Testis (tissue), 3 donors: ENCODE measurements around the gene PNPLA8. TPM values are rescaled to one million over a fixed set of nuclear protein-coding genes. Genes with fewer than 3 reads are reported as not detected.
A peak's percentile ranks its signal among the peaks of the same experiment; 100 is the strongest.

ENCODE experiments used
- DNase-seq: peaks from one replicate; pipeline ENCODE4 v3.0.0-alpha.2; 2019
- H3K27ac ChIP-seq, 2 donors: fragments of 200-600 bp; sonication (generic); one replicate each; pipeline ENCODE4 v1.5.1; 2019
- H3K27me3 ChIP-seq: fragments of 200-600 bp; sonication (generic); one replicate; pipeline ENCODE4 v1.5.1; 2019
- H3K36me3 ChIP-seq: fragments of 200-600 bp; sonication (generic); one replicate; pipeline ENCODE4 v1.5.1; 2017; ENCODE audit warnings: low read depth; ENCODE audit errors: missing control alignments
- H3K4me1 ChIP-seq: fragments of 200-600 bp; sonication (generic); one replicate; pipeline ENCODE4 v1.5.1; 2019
- H3K4me3 ChIP-seq, 2 donors: fragments of 200-600 bp; sonication (generic); one replicate each; pipeline ENCODE4 v1.5.1; 2017 to 2019
- H3K9me3 ChIP-seq: fragments of 200-600 bp; sonication (generic); one replicate; pipeline ENCODE4 v1.5.1; 2017
- POLR2A ChIP-seq: fragments of 450-650 bp; IDR thresholded peaks from one replicate; pipeline ENCODE4 v1.6.1; 2017; ENCODE audit warnings: antibody characterized with exemption, mild to moderate bottlenecking, moderate library complexity
- WGBS, 2 donors: methylation state at CpG; one replicate each; pipeline ENCODE4 v1.1.5; 2018; 5-methylcytosine and 5-hydroxymethylcytosine counted together
- intact Hi-C: fragments of 100-400 bp; cut with DNase I; formaldehyde crosslinking; loops from one replicate; pipeline ENCODE4 v1.15.1; 2023; ENCODE audit warnings: low total_unique reads
- polyA plus RNA-seq: library from polyadenylated mRNA; stranded (reverse); fragments of 350-450 nt; fragmentation: Illumina TruSeq; extraction: RNeasy Lipid Tissue Mini Kit (QIAGEN cat#74804); gene quantifications from one replicate; pipeline ENCODE4 v1.2.3, GENCODE V29; 2014; ENCODE audit warnings: low read depth, low replicate concordance; ENCODE audit not compliant: insufficient read depth
- total RNA-seq, 2 donors: library from RNA; depleted of rRNA; stranded (reverse); fragments of >200 nt; gene quantifications; one replicate each; pipeline ENCODE4 v1.2.3, GENCODE V29; 2016
- TF ChIP-seq, protein P1 (sequence below), 3 experiments: fragments of 450-650 bp in 2 of 3; fragments of 200-600 bp in 1 of 3; sonication (generic) in 1 of 3; IDR thresholded peaks; one replicate each; pipeline ENCODE4 v1.5.1; 2016 to 2019; ENCODE audit warnings: antibody characterized with exemption in 3 of 3, mild to moderate bottlenecking in 2 of 3, moderate library complexity in 1 of 3

The PNPLA8 gene
- total and polyA plus RNA-seq, 3 donors from 2014 or later = 14.0 to 30.1 (median 23.5) TPM

DNA sequence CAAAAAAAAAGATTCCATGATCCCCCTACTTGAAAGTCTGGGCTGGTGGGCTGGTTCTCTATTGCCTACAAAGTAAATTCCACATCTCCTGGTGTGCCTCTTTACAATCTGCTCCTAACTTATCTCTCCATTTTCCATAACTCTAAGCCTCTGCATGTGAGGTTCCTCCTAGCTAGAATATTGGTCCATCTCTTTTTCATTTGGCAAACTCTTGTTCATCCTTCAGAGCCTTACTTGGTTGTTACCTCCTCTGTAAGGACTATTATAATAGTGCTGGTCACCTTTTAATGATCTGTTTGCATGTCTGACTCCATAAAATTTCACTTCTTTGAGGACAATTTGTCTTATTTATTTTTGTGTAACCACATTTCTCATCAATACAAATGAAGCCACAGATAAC lies 68.1 kb downstream of the PNPLA8 start:
- Histone ChIP-seq H3K4me1 (peaks cover 4% of the 10 kb centered on the region), H3K9me3 (no peaks in the 10 kb centered on the region), H3K4me3 (no peak overlapping the region), H3K27me3 (no peaks in the 10 kb centered on the region), H3K36me3 (no peaks in the 10 kb centered on the region), H3K27ac (no peak overlapping the region)
- intact Hi-C loops = no loop called here
- no peak for DNase-seq
- TF ChIP-seq, protein P1, sequence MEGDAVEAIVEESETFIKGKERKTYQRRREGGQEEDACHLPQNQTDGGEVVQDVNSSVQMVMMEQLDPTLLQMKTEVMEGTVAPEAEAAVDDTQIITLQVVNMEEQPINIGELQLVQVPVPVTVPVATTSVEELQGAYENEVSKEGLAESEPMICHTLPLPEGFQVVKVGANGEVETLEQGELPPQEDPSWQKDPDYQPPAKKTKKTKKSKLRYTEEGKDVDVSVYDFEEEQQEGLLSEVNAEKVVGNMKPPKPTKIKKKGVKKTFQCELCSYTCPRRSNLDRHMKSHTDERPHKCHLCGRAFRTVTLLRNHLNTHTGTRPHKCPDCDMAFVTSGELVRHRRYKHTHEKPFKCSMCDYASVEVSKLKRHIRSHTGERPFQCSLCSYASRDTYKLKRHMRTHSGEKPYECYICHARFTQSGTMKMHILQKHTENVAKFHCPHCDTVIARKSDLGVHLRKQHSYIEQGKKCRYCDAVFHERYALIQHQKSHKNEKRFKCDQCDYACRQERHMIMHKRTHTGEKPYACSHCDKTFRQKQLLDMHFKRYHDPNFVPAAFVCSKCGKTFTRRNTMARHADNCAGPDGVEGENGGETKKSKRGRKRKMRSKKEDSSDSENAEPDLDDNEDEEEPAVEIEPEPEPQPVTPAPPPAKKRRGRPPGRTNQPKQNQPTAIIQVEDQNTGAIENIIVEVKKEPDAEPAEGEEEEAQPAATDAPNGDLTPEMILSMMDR (IDR thresholded peaks at IDR 0.05) = no peak
- no peak for TF ChIP-seq POLR2A

DNA sequence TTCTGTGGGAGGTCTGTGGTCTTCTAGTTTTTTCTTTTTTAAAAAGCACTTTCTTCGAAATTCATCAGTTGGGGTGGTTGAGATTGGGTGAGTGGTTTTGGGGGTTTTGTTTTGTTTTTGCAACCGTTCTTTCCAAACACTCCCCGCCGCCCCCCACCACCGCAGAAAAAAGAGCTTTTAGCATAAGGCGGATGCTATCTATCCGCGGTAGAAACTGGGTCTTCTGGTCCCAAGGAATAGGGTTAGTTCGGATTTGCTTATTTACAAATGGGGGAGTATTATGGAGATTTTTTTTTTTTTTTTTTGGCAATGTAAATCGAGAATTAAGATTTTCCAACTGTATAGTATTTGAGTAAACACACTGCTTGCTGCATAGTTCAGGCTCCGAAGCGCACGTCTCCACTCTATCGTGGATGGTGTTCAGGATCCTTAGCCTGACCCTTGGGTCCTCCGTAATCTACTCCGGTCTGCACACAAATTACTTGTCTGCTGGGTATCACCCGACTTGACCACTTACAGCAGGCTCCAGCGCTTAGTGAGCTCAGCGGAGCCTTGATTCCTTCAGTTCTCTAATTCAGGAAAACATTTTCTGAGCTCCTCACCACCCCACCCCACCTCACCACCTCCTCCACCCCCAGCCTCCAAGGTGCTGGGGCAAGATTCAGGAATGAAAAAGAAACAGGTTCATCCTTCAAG lies 68.9 kb downstream of the PNPLA8 start:
- H3K27ac ChIP-seq = peak overlapping the region in 1 of 2 donors; percentile 45
- no peaks in the 10 kb centered on the region for H3K9me3 ChIP-seq
- no peaks in the 10 kb centered on the region for H3K27me3 ChIP-seq
- TF ChIP-seq, protein P1 (IDR thresholded peaks at IDR 0.05) = no peak
- no peak for TF ChIP-seq POLR2A
- no peaks in the 10 kb centered on the region for H3K36me3 ChIP-seq
- H3K4me1 ChIP-seq = peaks cover 4% of the 10 kb centered on the region
- peak overlapping the region; percentile 42 to 64 for H3K4me3 ChIP-seq
- intact Hi-C loops = no loop called here
- DNase-seq = no peak
- 9 to 17% methylated on average over 19 of the region's 19 CpGs for WGBS, 2 donors

DNA sequence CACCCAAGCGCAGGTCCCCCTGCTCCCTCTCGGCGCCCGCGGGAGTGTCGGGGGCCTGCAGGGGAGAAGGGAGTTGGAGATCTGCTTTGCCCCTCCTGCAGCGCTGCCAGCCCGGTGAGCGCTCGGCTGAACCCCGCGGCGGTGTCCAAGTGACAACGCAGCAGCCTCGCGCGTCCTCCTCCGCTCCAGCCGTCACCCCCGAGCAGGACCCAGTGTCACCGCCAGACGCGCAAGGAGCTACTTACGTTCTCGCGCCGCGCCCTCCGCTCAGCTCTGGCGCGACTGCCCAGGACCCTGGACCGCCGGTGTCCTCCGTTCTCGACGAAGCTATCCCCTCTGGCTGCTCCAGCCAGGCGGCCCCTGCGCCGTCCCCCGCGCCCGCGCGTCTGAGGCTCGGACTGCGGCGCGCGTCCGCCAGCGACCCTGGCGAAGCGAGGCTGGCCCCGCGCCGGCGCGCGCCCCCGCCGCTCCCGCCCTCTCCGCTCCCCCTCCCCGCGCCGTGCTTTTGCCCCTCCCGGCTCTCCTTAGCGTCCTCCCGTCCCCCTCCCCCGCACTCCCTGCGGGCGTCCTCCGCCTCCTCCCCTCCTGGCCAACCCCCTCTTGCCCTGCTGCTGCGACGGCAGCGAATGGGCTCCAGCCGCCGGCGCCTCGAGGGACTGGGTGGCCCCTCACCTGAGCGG lies 69.8 kb downstream of the PNPLA8 start, which contains the start of gene NRCAM:
TSS of gene NRCAM (minus strand) at position 439 of the 680 bp plus-strand sequence. CDS start 216,372 bp downstream, outside the sequence.
- Histone ChIP-seq H3K4me3 (peak within 1 kb of the TSS; percentile 42 to 64), H3K27ac (peak within 1 kb of the TSS in 1 of 2 donors; percentile 45), H3K27me3 (no peaks in the 10 kb centered on the region), H3K9me3 (no peaks in the 10 kb centered on the region), H3K36me3 (no peaks in the 10 kb centered on the region), H3K4me1 (peaks cover 4% of the 10 kb centered on the region)
- intact Hi-C loops = no loop called here
- WGBS, 2 donors = 0% methylated on average over 19 to 52 of the region's 81 CpGs
- TF ChIP-seq, protein P1 (IDR thresholded peaks at IDR 0.05) = no peak
- no peak for TF ChIP-seq POLR2A
- peak; percentile 70 for DNase-seq

DNA sequence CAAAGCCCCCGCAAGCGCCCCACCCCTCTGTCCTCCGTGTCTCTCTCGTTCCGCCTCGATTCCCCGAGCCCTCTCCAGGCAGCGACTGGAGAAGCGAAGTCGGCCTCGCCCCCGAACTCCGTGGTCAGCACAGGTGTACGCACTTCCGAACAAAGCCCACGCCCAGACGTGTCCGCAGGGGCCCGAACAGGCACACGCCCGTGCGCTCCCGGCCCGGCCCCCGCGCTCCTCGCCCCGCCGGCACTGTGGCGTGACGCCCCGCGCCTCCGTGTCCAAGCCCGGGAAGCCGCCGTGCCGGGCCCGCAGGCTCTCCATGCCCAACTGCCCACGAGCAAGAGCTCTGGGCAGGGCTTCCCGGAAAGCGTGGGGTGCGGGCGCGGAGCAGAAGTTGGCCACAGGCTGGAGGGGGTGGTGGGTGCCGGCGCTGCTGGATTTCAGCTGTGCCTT lies 70.4 kb downstream of the PNPLA8 start:
- TF ChIP-seq, protein P1 (IDR thresholded peaks at IDR 0.05) = no peak
- TF ChIP-seq POLR2A = no peak
- DNase-seq = peak; percentile 18
- H3K4me1 ChIP-seq = peaks cover 4% of the 10 kb centered on the region
- peak overlapping the region in 1 of 2 donors; percentile 36 for H3K27ac ChIP-seq
- H3K4me3 ChIP-seq = peak overlapping the region; percentile 42 to 64
- intact Hi-C loops = no loop called here
- H3K9me3 ChIP-seq = no peaks in the 10 kb centered on the region
- 1% methylated on average over 20 of the region's 47 CpGs; no CpG with 5 or more reads in 1 of the 2 donors for WGBS, 2 donors
- no peaks in the 10 kb centered on the region for H3K27me3 ChIP-seq
- no peaks in the 10 kb centered on the region for H3K36me3 ChIP-seq
